H9 (cell line): ENCODE results near the gene NTRK2. TPM values are rescaled to one million over a fixed set of nuclear protein-coding genes. Genes with fewer than 3 reads are reported as not detected.

Experiments used
- DNase-seq: peaks from one replicate; pipeline ENCODE4 v3.0.0-alpha.2; 2017
- H2AFZ ChIP-seq: one replicate; pipeline ENCODE4 v1.6.1; 2013; ENCODE audit warnings: mild to moderate bottlenecking, low read length, control low read depth, moderate library complexity
- H2AK5ac ChIP-seq: 2 replicates; pipeline ENCODE4 v1.6.1; 2013; ENCODE audit warnings: low read length, control low read depth, mixed read lengths; ENCODE audit not compliant: insufficient read length
- H2BK120ac ChIP-seq: one replicate; pipeline ENCODE4 v1.6.1; 2013; ENCODE audit warnings: low read depth, mild to moderate bottlenecking, low read length, control low read depth, inconsistent platforms; ENCODE audit not compliant: poor library complexity, severe bottlenecking
- H2BK12ac ChIP-seq: 2 replicates; pipeline ENCODE4 v1.6.1; 2013; ENCODE audit warnings: low read length, control low read depth, mixed read lengths, low read depth; ENCODE audit not compliant: insufficient read length
- H2BK15ac ChIP-seq: 2 replicates; pipeline ENCODE4 v1.6.1; 2013; ENCODE audit warnings: low read depth, low read length, control low read depth
- H2BK20ac ChIP-seq: one replicate; pipeline ENCODE4 v1.6.1; 2013; ENCODE audit warnings: low read depth, mild to moderate bottlenecking, low read length, control low read depth, inconsistent platforms; ENCODE audit not compliant: poor library complexity, severe bottlenecking
- H2BK5ac ChIP-seq: 2 replicates; pipeline ENCODE4 v1.6.1; 2013; ENCODE audit warnings: low read length, control low read depth, mixed read lengths; ENCODE audit not compliant: insufficient read length
- H3K14ac ChIP-seq: 2 replicates; pipeline ENCODE4 v1.6.1; 2013; ENCODE audit warnings: low read length, control low read depth; ENCODE audit not compliant: insufficient read depth
- H3K18ac ChIP-seq: 2 replicates; pipeline ENCODE4 v1.6.1; 2013; ENCODE audit warnings: low read depth, mild to moderate bottlenecking, mixed read lengths, low read length, control low read depth; ENCODE audit not compliant: insufficient read length
- H3K23ac ChIP-seq: 2 replicates; pipeline ENCODE4 v1.6.1; 2013; ENCODE audit warnings: low read length, control low read depth, mixed read lengths, low read depth; ENCODE audit not compliant: insufficient read length
- H3K23me2 ChIP-seq: 2 replicates; pipeline ENCODE4 v1.6.1; 2013; ENCODE audit warnings: low read depth, mild to moderate bottlenecking, mixed read lengths, low read length, control low read depth; ENCODE audit not compliant: insufficient read length, poor library complexity, severe bottlenecking
- H3K27ac ChIP-seq: 2 replicates; pipeline ENCODE4 v1.5.1; 2013; ENCODE audit warnings: low read length, control low read depth, mixed read lengths, low read depth; ENCODE audit not compliant: insufficient read length
- H3K27me3 ChIP-seq: 2 replicates; pipeline ENCODE4 v1.6.1; 2013; ENCODE audit warnings: low read length, control low read depth, inconsistent platforms; ENCODE audit not compliant: insufficient read depth
- H3K4ac ChIP-seq: 2 replicates; pipeline ENCODE4 v1.6.1; 2013; ENCODE audit warnings: low read depth, mild to moderate bottlenecking, control low read depth, inconsistent platforms, low read length, moderate library complexity
- H3K4me1 ChIP-seq: 2 replicates; pipeline ENCODE4 v1.6.1; 2013; ENCODE audit warnings: low read length, control low read depth, inconsistent platforms; ENCODE audit not compliant: insufficient read depth
- H3K4me2 ChIP-seq: 2 replicates; pipeline ENCODE4 v1.6.1; 2013; ENCODE audit warnings: low read length, control low read depth, mixed read lengths; ENCODE audit not compliant: insufficient read length, insufficient read depth
- H3K56ac ChIP-seq: 2 replicates; pipeline ENCODE4 v1.6.1; 2013; ENCODE audit warnings: low read depth, mild to moderate bottlenecking, mixed read lengths, low read length, control low read depth; ENCODE audit not compliant: insufficient read length
- H3K79me1 ChIP-seq: 2 replicates; pipeline ENCODE4 v1.6.1; 2013; ENCODE audit warnings: low read depth, mild to moderate bottlenecking, moderate library complexity, low read length, control low read depth, inconsistent platforms; ENCODE audit not compliant: insufficient read depth, poor library complexity, severe bottlenecking
- H3K79me2 ChIP-seq: 2 replicates; pipeline ENCODE4 v1.6.1; 2013; ENCODE audit warnings: low read length, control low read depth, inconsistent platforms; ENCODE audit not compliant: insufficient read depth
- H3K9ac ChIP-seq: 2 replicates; pipeline ENCODE4 v1.6.1; 2013; ENCODE audit warnings: low read length, control low read depth, mixed read lengths; ENCODE audit not compliant: insufficient read length; ENCODE audit errors: extremely low read depth
- H3K9me3 ChIP-seq: one replicate; pipeline ENCODE4 v1.6.1; 2013; ENCODE audit warnings: low read depth, low read length, inconsistent platforms; ENCODE audit not compliant: control insufficient read depth
- H3T11ph ChIP-seq: one replicate; pipeline ENCODE4 v1.6.1; 2013; ENCODE audit warnings: mild to moderate bottlenecking, low read length, control low read depth, inconsistent platforms
- H4K20me1 ChIP-seq: one replicate; pipeline ENCODE4 v1.6.1; 2013; ENCODE audit not compliant: control insufficient read depth, insufficient read length, insufficient read depth
- H4K5ac ChIP-seq: 2 replicates; pipeline ENCODE4 v1.6.1; 2013; ENCODE audit warnings: low read depth, mild to moderate bottlenecking, mixed read lengths, low read length, control low read depth; ENCODE audit not compliant: insufficient read length
- H4K8ac ChIP-seq: replicated peaks from 2 replicates; pipeline ENCODE4 v1.6.1; 2013; ENCODE audit warnings: low read length, control low read depth, mixed read lengths, low read depth; ENCODE audit not compliant: insufficient read length
- H4K91ac ChIP-seq: 2 replicates; pipeline ENCODE4 v1.6.1; 2013; ENCODE audit warnings: low read depth, mild to moderate bottlenecking, moderate library complexity, mixed read lengths, low read length, control low read depth; ENCODE audit not compliant: insufficient read length
- H3K27ac Mint-ChIP-seq, 3 experiments: 2 replicates in 2 of 3; 3 replicates in 1 of 3; pipeline ENCODE4 v1.8.0; 2020 to 2021; ENCODE audit warnings: mixed read lengths in 3 of 3, mild to moderate bottlenecking in 1 of 3, moderate library complexity in 1 of 3
- H3K27me3 Mint-ChIP-seq: 2 replicates; pipeline ENCODE4 v1.8.0; 2021; ENCODE audit warnings: low read depth, mild to moderate bottlenecking, moderate library complexity, mixed read lengths
- H3K36me3 Mint-ChIP-seq, 3 experiments: 2 replicates in 2 of 3; 3 replicates in 1 of 3; pipeline ENCODE4 v1.8.0; 2020 to 2021; ENCODE audit warnings: low read depth in 3 of 3, mixed read lengths in 3 of 3; ENCODE audit not compliant: insufficient read depth in 1 of 3
- H3K4me1 Mint-ChIP-seq, 2 experiments: 2 replicates each; pipeline ENCODE4 v1.8.0; 2020; ENCODE audit warnings: mixed read lengths in 2 of 2
- H3K4me3 Mint-ChIP-seq, 2 experiments: 2 replicates in 1 of 2; 3 replicates in 1 of 2; pipeline ENCODE4 v1.8.0; 2020 to 2021; ENCODE audit warnings: mild to moderate bottlenecking in 2 of 2, mixed read lengths in 2 of 2, moderate library complexity in 1 of 2
- H3K9me3 Mint-ChIP-seq, 2 experiments: 2 replicates in 1 of 2; 3 replicates in 1 of 2; pipeline ENCODE4 v1.8.0; 2020; ENCODE audit warnings: mild to moderate bottlenecking in 2 of 2, mixed read lengths in 2 of 2, moderate library complexity in 1 of 2
- CTCF ChIP-seq: fragments of 200-600 bp; sonication (generic); conservative IDR thresholded peaks from 3 replicates; pipeline ENCODE4 v1.8.0; 2021; ENCODE audit warnings: antibody characterized with exemption, mild to moderate bottlenecking
- WGBS: extraction: QIAGEN DNeasy Blood & Tissue Kit; methylation state at CpG from one replicate; pipeline ENCODE4 v1.1.7; 2013; ENCODE audit warnings: missing lambda C conversion rate, low lambda C conversion rate, mixed read lengths; ENCODE audit not compliant: insufficient read length; ENCODE audit errors: extremely low coverage; 5-methylcytosine and 5-hydroxymethylcytosine counted together
- total RNA-seq: library from RNA; stranded (reverse); gene quantifications from 2 replicates; pipeline ENCODE4 v1.2.1, GENCODE V29; 2021

Gene NTRK2
- total RNA-seq, 1 experiment from 2014 or later, result 0.02 TPM

- WGBS, result no CpG with 5 or more reads among the region's 5 CpGs
- Histone ChIP-seq H4K5ac (no peak overlapping the region), H2BK120ac (no peak overlapping the region), H3K56ac (no peak overlapping the region), H4K91ac (no peak overlapping the region), H2AFZ (no peak overlapping the region), H3K9me3 (no peaks in the 10 kb centered on the region), H3K79me2 (no peaks in the 10 kb centered on the region), H3K14ac (no peak overlapping the region), H3K4me2 (no peak overlapping the region), H3K79me1 (no peaks in the 10 kb centered on the region), H2AK5ac (no peak overlapping the region), H3K23ac (no peak overlapping the region), H3K4me1 (no peaks in the 10 kb centered on the region), H4K20me1 (no peaks in the 10 kb centered on the region), H3K27ac (no peak overlapping the region), H2BK12ac (no peak overlapping the region), H2BK15ac (no peak overlapping the region), H2BK20ac (no peak overlapping the region), H3K9ac (no peak overlapping the region), H3K23me2 (no peaks in the 10 kb centered on the region), H3K27me3 (no peaks in the 10 kb centered on the region), H3T11ph (no peak overlapping the region), H4K8ac (no peak overlapping the region), H2BK5ac (no peak overlapping the region), H3K18ac (no peak overlapping the region), H3K4ac (no peak overlapping the region)
- TF ChIP-seq CTCF, result no peak
- Mint-ChIP-seq H3K9me3 (peaks cover 0 to 3% of the 10 kb centered on the region in 2 experiments; a peak in 2 of 5 replicates), H3K27ac (no peak overlapping the region), H3K4me1 (peaks cover 2% of the 10 kb centered on the region in 2 experiments; a peak in 3 of 4 replicates), H3K4me3 (no peak overlapping the region), H3K27me3 (peaks cover 16% of the 10 kb centered on the region), H3K36me3 (no peaks in the 10 kb centered on the region; a peak in 2 of 7 replicates)
- no peak for DNase-seq
These were observed 289.8 kb downstream of the NTRK2 start for GRCh38 chr9:84959339-84959738.
